A673 (cell line): ENCODE data around the gene PLCL1. TPM values are rescaled to one million over a fixed set of nuclear protein-coding genes. Genes with fewer than 3 reads are reported as not detected.

Experiments used
- BruUV-seq: library from RNA; stranded (reverse); fragments of 400-500 nt; replicated peaks from 2 replicates; lab custom pipeline; 2021; lab: Mats Ljungman, UMichigan
- CTCF ChIA-PET: fragments of 300-600 bp; sonication (Branson Sonifier 250); formaldehyde crosslinking; loops from one replicate; lab custom pipeline; 2022; ENCODE audit warnings: antibody characterized with exemption; lab: Charles Lee
- POLR2A ChIA-PET: fragments of 300-600 bp; sonication (Branson Sonifier 250); formaldehyde crosslinking; loops from one replicate; lab custom pipeline; 2022; ENCODE audit warnings: antibody characterized with exemption; ENCODE audit not compliant: low non-redundant PET; lab: Charles Lee
- DNase-seq: peaks from one replicate; pipeline ENCODE4 v3.0.0-alpha.2; 2015; ENCODE audit warnings: low spot score
- H3K27ac ChIP-seq: fragments of 200-600 bp; sonication (generic); 2 replicates; pipeline ENCODE4 v1.5.1; 2016; ENCODE audit warnings: mixed run types, low read depth, mild to moderate bottlenecking, mixed read lengths, antibody characterized with exemption, low read length; ENCODE audit not compliant: poor library complexity, severe bottlenecking
- H3K27me3 ChIP-seq: fragments of 200-600 bp; sonication (generic); replicated peaks from 2 replicates; pipeline ENCODE4 v1.6.1; 2017; ENCODE audit warnings: mixed run types, low read depth, mild to moderate bottlenecking, mixed read lengths, antibody characterized with exemption, low read length; ENCODE audit not compliant: insufficient read depth, poor library complexity
- H3K36me3 ChIP-seq: fragments of 200-600 bp; sonication (generic); 2 replicates; pipeline ENCODE4 v1.6.1; 2016; ENCODE audit warnings: mixed run types, mild to moderate bottlenecking, mixed read lengths, antibody characterized with exemption, low read length; ENCODE audit not compliant: insufficient read depth, poor library complexity, severe bottlenecking
- H3K4me1 ChIP-seq: fragments of 200-600 bp; sonication (generic); 2 replicates; pipeline ENCODE4 v1.6.1; 2017; ENCODE audit warnings: mixed run types, mild to moderate bottlenecking, mixed read lengths, antibody characterized with exemption, low read length; ENCODE audit not compliant: insufficient read depth, poor library complexity, severe bottlenecking
- H3K4me3 ChIP-seq: fragments of 200-600 bp; sonication (generic); 2 replicates; pipeline ENCODE4 v1.5.1; 2016; ENCODE audit warnings: low read depth, mixed run types, mild to moderate bottlenecking, mixed read lengths, low read length; ENCODE audit not compliant: poor library complexity, severe bottlenecking
- H3K9me3 ChIP-seq: fragments of 200-600 bp; sonication (generic); 2 replicates; pipeline ENCODE4 v1.6.1; 2016; ENCODE audit warnings: mixed run types, low read depth, mild to moderate bottlenecking, mixed read lengths, antibody characterized with exemption, low read length; ENCODE audit not compliant: poor library complexity, severe bottlenecking
- CTCF ChIP-seq: fragments of 300-800, 200-600 bp; sonication (generic); conservative IDR thresholded peaks from 2 replicates; pipeline ENCODE4 v1.5.1; 2017; ENCODE audit warnings: low read depth, mild to moderate bottlenecking, antibody characterized with exemption, low read length, moderate library complexity, mixed read lengths
- EZH2 ChIP-seq: fragments of 200-600 bp; sonication (generic); IDR thresholded peaks from 2 replicates; pipeline ENCODE4 v1.6.1; 2017; ENCODE audit warnings: borderline replicate concordance, low read depth, mild to moderate bottlenecking, mixed read lengths, antibody characterized with exemption, low read length; ENCODE audit not compliant: poor library complexity, severe bottlenecking
- intact Hi-C: fragments of 100-400 bp; cut with micrococcal nuclease; formaldehyde crosslinking; loops from one replicate; pipeline ENCODE4 v1.10.0; 2022; ENCODE audit not compliant: unreplicated experiment
- total RNA-seq: library from RNA; stranded (reverse); gene quantifications from 2 replicates; pipeline ENCODE4 v1.2.3, GENCODE V29; 2021

The PLCL1 gene
- total RNA-seq, 1 experiment from 2014 or later, result not detected

DNA sequence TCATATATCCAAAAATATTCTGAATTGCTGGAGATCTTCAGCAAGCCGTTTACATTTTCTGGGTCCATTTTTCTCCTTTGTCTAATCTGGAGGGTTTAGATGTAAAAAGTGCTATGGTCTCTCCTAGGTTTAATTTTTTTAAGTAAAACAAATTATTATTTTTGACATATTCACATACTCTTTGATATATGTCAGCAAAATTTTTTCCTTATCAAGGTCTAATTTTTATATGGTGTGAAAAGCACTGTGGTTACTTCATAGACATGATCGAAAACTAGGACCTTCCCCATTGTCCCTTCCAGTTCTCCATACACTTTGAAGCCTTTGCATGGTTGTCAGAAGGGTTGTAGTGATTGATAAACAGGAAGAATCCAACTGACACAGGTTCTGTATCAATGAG is 168.2 kb downstream of the PLCL1 start:
- no peaks in the 10 kb centered on the region for H3K4me1 ChIP-seq
- no peaks in the 10 kb centered on the region for H3K27me3 ChIP-seq
- no peaks in the 10 kb centered on the region for H3K9me3 ChIP-seq
- intact Hi-C loops, result no loop called here
- TF ChIP-seq CTCF (no peak), EZH2 (no peak)
- H3K27ac ChIP-seq, result no peak overlapping the region
- ChIA-PET POLR2A (no interaction called here), CTCF (no interaction called here)
- no TSS peak for BruUV-seq
- H3K4me3 ChIP-seq, result no peak overlapping the region
- H3K36me3 ChIP-seq, result no peaks in the 10 kb centered on the region
- DNase-seq, result no peak

DNA sequence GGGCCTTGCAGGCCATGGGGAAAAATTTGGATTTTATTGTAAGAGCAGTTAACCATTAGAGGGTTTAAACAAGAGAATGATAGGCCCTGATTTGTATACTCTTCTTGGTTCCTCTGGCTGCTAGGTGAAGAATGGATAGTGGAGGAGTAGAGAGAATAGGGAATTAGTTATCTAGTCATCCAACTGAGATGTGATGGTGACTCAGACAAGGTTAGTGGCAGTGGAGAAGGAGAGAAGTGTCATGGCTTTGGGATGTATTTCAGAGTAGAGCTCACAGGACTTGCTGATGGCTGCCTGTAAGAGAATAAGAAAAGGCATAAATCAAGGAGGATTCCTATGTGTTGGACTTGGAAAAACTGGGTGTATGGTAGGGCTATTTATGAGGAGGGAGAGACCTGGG is 169.4 kb downstream of the PLCL1 start:
- H3K9me3 ChIP-seq, result no peaks in the 10 kb centered on the region
- no peak overlapping the region for H3K4me3 ChIP-seq
- no peak overlapping the region for H3K27ac ChIP-seq
- BruUV-seq, result no TSS peak
- intact Hi-C loops, result no loop called here
- ChIA-PET CTCF (no interaction called here), POLR2A (no interaction called here)
- TF ChIP-seq CTCF, result no peak
- TF ChIP-seq EZH2, result no peak
- DNase-seq, result no peak
- H3K36me3 ChIP-seq, result no peaks in the 10 kb centered on the region
- no peaks in the 10 kb centered on the region for H3K4me1 ChIP-seq
- H3K27me3 ChIP-seq, result no peaks in the 10 kb centered on the region

DNA sequence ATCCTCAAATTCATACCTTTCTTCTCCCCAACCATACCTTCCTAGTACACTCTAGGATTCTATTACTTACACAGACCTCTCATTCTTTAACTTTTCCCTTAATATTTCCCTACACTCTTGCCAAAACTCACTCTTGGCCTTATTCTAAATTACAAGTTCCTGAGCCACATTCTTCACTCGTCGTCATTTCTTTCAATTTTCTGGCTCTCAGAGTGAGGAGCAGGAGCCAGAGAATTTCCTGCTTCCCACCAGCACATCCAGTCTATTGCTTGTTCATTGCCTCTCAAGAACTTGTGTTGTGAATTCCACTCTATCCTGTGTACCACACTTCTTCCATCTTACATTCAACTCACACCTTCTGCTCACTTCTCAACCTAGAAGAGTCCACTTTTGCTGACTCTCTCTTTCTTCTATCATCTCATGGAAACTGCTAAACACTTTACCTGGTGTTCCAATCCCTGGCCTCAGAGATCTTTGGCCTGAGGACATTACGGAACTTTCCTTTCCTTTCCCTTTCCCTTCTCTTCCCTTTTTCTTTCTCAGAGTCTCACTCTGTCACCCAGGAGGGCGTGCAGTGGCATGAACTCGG is 171.6 kb downstream of the PLCL1 start:
- Histone ChIP-seq H3K36me3 (no peaks in the 10 kb centered on the region), H3K27ac (no peak overlapping the region), H3K27me3 (no peaks in the 10 kb centered on the region), H3K4me1 (no peaks in the 10 kb centered on the region), H3K4me3 (no peak overlapping the region), H3K9me3 (no peaks in the 10 kb centered on the region)
- POLR2A ChIA-PET, result no interaction called here
- no TSS peak for BruUV-seq
- CTCF ChIA-PET, result no interaction called here
- no peak for TF ChIP-seq CTCF
- TF ChIP-seq EZH2, result no peak
- no peak for DNase-seq
- intact Hi-C loops, result no loop called here
